HG03135 (cell line): ENCODE data around the gene TXNDC2.
"Not testable (repeated sequence)": the region's sequence is repeated elsewhere in the genome, so short reads cannot be mapped to it uniquely, and the experiment has no call there.

ENCODE experiments used
- ATAC-seq: cut with Tn5 transposase; IDR thresholded peaks from one replicate; pipeline ENCODE4 v1.9.1; 2021; ENCODE audit warnings: mild to moderate bottlenecking, moderate library complexity; ENCODE audit not compliant: unreplicated experiment

TXNDC2 gene

DNA sequence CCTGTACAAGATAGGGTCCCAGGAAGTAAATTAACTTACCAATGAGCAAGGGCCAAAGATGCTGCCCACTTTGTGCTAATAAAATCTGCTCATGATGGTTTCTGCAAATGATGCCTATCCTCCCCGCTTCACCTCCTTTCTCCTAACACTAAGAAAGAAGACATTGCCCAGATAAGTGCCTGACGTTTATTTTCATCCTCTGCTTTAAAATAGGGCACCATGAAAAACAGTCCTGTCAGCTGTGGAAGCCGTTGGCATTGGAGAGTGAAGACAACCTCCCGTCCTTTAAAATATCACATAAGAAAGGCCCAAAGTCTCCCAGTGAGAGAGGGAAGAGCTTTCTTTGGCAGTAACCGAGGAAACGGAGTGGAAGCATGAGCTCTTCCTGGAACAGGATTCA, 1.7 kb upstream of the TXNDC2 start:
- no peak for ATAC-seq

DNA sequence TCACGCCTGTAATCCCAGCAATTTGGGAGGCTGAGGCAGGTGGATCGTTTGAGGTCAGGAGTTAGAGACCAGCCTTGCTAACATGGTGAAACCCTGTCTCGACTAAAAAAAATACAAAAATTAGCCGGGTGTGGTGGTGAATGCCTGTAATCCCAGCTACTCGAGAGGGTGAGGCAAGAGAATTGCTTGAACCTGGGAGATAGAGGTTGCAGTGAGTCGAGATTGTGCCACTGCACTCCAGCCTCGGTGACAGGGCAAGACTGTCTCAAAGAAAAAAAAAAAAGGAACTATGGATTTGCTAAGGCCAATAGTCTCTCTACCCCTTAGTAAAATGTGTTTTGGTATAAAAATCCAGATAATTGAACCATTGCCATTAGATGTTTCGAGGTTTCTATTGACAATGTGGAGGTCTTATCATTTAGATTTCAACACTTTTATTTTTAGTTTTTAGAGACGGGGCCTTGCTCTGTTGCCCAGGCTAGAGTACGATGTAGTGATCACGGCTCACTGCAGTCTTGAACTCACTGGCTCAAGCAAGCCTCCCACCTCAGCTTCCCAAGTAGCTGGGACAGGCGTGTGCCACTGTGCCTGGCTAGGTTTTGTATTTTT, 1.1 kb upstream of the TXNDC2 start:
- ATAC-seq, result no peak

DNA sequence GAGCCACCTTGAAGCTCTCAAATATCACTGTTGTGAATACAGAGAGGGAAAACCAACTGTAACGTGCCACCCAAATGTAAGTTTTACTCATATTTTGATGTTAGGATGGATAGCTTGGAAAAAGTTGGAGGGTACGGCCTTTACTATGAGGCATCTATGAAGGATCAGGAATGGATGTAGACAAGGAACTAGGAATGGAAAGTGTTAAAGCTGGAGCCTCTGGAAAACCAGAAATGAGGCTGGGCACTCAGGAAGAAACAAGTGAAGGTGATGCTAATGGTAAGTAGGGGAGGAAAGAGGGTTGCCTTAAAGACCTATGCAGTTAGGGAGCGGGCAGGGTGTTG, 204 bp downstream of the TXNDC2 start:
- no peak for ATAC-seq

DNA sequence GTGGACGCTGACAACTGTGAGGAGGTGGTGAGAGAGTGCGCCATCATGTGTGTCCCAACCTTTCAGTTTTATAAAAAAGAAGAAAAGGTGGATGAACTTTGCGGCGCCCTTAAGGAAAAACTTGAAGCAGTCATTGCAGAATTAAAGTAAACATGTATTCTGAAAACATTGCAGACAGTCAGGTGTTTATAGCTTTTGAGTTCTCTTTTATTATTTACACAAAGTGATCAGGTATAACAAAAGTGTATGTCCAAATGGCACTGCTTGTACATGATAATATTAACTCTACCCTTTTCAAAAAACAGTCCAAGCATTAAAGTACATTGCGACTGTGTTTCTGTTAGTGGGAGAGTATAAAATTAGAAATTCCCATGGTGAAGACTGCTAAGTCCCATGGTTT, 2.2 kb downstream of the TXNDC2 start:
- ATAC-seq, result no peak

DNA sequence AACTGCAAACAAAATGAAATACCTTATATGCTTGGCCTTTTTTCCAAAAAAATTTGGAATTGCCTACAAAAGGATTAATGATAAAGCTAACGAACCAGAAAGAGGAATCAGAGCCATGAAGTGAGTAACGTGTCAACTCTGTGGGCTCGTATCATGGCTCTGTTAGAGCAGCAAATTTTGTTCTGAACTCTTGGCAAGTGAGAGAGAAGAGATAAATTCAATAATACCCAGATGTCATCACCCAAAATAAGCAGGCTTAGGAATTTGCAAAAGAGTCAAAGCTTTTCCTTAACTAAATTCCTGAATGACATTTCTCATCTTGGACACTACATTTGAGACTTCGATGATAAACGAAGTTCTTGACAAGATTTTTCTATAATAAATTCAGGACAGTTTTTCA, 4.4 kb downstream of the TXNDC2 start:
- ATAC-seq, result no peak

DNA sequence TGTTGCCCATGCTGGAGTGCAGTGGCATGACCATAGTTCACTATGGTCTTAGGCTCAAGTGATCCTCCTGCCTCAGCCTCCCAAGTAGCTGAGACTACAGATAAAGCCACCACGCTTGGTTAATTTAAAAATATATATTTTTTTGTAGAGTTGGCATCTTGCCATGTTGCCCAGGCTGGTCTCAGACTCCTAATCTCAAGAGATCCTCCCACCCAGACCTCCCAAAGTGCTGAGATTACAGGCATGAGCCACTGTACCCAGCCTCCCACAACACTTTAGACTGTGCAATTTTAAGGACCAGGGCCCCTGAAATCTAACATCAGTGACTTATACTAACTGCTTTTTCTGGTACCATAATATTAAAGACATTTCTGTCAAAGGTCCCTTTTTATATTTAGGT, 5.2 kb downstream of the TXNDC2 start:
- ATAC-seq, result no peak

DNA sequence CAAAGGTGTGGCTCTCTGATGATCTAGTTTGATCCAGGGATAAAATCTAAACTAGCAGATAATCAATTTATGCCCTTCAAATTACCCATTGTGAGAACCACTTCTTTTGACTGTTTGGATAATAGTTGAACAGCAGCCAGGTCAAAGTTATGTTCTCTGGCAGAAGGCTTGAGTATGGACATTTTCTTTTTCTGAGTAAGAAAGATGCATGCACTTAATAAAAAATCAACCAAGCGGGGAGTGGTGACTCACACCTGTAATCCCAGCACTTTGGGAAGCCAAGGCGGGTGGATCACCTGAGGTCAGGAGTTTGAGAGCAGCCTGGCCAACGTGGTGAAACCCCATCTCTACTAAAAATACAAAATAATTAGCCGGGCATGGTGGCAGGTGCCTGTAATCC, 5.7 kb downstream of the TXNDC2 start:
- not testable (repeated sequence) for ATAC-seq

DNA sequence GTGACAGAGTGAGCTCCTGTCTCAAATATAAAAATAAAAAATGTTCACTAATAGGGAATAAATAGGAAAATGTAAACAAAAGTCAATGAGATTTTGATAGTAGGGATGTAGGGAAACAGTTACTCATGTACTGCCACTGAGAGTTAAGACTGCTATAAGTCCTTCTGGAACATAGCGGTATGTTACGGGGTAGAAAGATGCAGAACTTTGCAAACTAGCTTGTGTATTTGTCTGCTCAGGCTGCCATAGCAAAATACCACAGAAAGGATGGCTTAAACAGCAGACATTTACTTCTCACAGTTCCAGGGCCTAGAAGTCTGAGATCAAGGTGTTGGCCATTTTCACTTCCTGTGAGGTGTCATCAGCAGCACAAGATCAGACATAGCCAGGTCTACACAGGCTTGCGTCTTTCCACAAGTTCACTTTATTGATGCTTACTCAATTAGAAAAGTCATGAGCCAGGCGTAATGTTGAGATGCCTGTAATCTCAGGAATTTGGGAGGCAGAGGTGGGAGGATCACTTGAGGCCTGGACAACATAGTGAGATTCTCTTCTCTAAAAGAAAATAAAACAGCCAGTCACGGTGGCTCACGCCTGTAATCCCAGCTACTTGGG, 8.8 kb downstream of the TXNDC2 start:
- ATAC-seq, result no peak

DNA sequence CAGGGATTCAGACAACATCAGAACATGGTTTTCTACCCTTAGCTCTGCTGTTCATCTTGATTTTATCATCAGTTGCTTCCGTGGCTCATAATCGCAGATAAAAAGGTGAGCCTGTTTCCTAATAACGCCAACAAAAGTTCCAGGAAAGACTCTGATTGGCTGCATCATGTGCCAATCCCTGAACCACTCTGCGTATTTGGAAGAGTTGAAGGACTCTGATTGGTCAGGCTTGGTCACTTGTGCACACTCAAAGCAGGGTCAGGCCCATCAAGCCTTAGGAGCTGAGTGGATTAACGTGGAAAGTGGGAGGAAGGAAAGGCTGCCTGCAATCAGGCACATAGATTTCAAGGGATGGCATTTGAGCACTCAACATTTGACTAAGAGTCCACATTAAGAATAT, 11.4 kb downstream of the TXNDC2 start:
- ATAC-seq, result no peak

DNA sequence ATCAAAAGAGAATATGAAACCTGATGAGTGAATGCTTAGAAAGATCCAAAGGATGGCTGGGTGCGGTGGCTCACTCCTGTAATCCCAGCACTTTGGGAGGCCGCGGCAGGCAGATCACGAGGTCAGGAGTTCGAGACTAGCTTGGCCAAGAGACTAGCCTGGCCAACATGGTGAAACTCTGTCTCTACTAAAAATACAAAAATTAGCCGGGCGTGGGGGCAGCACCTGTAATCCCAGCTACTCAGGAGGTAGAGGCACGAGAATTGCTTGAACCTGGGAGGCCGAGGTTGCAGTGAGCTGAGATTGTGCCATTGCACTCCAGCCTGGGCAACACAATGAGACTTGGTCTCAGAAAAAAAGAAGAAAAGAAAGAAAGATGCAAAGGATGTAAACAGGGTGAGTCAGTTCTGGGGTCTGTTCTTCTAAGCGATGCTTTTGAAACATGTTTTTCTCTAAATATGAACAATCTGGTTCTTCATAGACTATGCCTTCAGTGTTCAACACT, 12.1 kb downstream of the TXNDC2 start:
- ATAC-seq, result not testable (repeated sequence)

DNA sequence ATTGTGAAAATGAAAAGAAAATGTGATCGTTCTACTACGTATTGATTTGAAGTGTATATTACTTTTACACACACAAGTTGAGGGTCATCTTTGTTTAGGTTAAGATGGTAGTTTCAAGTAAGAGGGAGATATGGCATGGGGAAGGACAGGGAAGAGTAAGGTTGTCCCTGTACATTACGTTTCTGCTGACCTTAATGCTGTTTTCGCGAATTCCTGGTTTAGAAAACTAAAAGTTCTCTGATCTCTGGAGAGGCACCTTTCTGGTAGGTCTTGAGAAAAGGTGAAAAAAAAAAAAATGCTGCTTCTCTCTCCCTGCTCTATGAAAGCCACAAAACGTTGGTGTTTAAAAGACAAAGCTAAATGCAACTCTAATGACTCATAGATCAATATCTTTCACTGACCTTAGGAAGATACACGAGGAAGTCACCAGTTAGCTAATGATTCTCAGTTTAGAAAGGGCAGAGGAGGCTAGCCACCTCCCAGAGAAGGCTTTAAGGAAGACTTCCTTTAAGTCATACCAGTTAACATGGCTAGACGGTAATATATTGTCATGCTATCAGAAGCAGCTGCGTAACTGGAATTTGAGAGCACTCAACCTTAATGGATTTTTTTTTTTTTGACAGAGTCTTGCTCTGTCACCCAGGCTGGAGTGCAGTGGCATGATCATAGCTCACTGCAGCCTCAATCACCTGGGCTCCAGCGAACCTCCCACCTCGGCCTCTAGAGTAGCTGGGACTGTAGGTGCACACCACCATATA, 13.2 kb downstream of the TXNDC2 start:
- ATAC-seq, result no peak

DNA sequence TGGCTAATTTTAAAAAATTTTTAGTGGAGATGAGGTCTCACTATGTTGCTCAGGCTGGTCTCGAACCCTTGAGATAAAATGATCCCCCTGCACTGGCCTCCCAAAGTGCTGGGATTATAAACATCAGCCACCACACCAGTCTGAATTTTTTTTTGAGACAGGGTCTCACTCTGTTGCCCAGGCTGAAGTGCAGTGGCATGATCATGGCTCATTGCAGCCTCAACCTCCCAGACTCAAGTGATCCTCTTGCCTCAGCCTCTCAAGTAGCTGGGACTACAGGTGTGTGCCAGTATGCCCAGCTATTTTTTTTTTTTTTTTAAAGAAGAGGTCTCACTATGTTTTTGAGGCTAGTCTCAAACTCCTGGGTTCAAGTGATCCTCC, 13.8 kb downstream of the TXNDC2 start:
- ATAC-seq, result not testable (repeated sequence)

DNA sequence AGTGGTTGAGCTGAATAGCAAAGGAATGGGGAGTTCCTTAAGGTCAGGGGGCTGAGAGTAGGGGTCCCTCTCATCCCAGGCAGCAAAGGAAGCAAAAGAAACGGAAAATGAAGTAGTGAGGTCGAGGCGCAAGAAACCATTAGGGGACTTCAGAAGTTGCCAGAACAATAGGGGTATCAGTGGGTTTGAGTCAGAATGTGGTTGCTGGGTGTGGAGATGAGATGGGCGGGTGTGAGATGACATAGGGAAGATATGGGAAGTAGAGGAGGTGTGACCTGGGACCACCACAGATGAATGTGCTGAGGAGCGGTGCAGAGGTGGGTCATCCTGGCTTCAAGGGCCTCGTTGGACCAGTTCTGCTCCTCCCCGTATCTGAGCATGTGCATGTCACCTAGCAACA, 14.9 kb downstream of the TXNDC2 start:
- no peak for ATAC-seq

DNA sequence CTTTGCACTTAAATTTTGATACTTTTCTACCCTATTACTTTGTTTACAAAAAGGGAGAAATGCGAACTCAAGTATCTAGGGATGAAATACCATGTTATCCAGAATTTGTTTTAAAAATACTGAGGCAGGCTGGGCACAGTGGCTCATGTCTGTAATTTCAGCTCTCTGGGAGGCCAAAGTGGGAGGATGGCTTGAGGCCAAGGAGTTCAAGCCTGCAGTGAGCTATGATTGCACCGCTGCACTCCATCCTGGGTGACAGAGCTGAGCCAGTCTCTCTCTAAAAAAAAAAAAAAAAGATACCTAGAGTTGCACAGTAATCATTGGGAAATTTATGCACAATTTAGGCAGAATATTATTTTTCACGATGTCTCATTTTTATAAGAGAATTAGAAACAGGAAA, 15.6 kb downstream of the TXNDC2 start:
- no peak for ATAC-seq

DNA sequence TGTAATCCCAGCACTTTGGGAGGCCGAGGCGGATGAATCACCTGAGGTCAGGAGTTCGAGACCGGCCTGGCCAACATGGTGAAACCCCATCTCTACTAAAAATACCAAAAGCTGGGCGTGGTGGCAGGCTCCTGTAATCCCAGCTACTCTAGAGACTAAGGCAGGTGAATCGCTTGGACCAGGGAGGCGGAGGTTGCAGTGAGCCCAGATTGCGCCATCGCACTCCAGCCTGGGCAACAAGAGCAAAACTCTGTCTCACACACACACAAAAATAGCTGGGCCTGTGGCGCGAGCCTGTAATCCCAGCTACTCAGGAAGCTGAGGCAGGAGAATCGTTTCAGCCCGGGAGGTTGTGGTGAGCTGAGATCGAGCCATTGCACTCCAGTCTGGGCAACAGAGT, 16.5 kb downstream of the TXNDC2 start:
- not testable (repeated sequence) for ATAC-seq

DNA sequence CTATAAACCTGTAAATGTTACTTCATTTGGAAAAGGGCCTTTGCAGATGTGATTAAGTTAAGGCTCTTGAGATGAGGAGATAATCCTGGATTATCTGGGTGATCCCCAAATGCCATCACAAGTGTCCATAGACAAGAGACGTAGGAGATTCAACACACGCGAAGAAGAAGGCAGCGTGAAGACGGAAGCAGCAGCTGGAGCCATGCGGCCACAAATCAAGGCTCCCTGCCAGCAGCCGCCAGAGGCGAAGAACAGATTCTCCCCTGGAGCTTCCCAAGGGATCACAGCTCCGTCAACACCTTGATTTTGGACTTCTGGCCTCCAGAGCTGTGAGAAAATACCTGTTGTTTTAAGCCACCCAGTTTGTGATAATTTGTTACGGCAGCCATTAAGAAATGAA, 17.1 kb downstream of the TXNDC2 start:
- ATAC-seq, result no peak

DNA sequence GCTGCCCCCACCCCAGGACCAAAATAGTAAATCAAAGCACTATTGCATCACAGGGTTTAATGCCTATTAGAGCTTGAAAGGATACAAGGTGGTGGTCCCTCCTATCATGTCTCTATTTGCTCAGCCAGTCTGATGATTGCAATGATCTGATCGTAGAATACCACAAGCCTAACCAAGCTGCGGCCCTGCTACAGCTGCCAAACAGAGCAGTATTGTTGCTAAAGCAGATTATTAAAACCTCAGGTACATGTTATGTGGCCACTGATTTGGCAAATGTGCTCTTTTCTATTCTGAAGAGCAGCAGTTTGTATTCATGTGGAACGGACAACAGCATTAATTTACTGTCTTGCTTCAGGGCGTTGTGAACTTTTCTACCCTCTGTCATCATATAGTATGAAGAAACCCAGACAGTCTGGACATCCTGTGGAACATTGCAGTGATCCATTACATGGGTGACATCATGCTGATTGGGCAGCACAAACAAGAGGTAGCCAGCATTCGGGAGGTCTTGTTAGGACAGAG, 19.7 kb downstream of the TXNDC2 start:
- no peak for ATAC-seq

DNA sequence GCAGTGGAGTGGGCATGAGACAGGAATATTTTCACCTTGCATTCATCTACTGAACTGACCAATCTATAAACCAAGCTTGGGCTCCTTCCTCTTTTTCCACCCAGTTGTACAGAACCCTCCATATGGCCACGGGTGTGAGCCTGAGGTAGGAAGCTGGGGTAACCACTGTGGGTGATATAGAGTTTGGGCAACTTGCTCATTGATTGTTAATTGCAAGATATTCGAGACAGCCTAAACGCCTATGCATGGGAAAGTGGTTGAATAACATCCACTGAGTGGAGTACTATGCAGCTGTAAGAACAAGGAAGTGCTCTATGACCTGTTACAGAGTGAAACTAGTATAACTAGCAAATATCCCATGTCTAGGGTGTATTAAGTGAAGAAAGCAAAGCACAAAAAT, 20.7 kb downstream of the TXNDC2 start:
- no peak for ATAC-seq

DNA sequence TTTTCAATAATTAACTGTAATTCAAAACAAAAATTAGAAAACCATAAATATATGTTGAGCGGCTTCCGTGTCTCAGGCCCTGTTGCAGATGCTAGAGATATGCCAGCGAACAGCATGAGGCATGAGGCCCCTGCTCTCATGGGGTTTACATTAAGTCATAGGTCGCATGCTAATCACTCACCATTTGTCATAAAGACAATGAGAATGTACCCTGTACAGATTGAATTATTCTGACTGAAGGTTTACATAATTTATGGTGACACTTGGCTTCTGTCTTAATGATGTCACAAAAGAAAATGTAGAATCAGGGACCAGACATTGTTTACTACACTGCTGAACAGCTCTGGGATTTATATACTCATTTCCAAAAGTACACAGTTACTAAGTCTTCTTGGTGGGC, 22.1 kb downstream of the TXNDC2 start:
- ATAC-seq, result no peak

DNA sequence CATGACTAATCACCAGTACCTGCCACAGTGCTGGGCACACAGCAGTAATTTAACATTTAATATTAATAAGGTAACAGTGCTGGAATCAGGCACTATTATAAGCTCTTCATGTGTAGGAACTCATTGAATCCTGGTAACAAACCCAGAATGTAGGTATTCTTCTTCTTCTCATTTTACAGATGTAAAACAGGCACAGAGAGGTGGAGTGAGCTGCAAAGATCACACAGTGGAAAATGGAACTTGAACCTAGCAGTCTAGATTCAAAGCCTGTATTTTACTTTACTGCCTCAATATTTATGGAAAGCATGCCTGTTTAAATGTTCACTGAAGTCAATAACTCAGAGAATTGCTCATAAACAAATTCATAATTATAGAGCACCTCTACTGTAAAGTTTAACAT, 24.3 kb downstream of the TXNDC2 start:
- ATAC-seq, result no peak

DNA sequence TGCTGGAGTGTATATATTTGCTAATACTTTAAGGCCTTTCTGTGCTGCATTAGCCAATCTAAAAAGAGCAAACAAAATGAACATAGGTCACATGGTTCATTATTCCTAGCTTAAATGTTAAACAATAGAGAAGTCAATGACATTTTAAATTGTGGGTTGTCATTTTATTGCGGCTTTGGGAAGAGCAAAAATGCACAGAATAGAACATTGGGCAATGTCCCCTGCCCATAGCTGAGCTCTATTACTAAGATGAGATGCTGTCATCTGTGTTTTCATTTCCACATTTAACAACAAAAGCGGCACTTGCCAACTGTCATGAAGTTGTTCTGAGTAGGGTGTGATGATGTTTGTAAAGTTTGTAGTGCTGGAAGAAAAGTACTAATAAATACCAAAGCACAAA, 24.9 kb downstream of the TXNDC2 start:
- ATAC-seq, result no peak

DNA sequence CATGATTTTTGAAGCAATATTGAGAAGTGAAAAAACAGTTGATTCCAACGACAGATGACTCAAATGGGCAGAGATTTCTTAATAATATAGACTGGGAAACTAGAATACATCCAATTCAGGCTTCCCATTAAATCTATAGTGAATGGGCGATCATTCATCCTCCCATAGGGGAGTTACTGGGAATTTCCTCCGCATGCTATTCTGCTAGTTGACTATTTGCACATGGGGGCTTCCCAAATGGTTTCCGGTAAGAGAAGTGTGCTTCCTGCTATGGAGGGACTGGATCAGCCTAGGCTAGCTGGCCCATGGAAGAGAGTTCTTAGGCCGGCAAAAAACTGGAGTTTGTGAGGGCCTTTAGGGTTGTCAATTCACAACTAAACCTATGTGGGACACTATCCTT, 25.5 kb downstream of the TXNDC2 start:
- ATAC-seq, result no peak
